Activated CD4-positive, alpha-beta T cell treated with anti-CD3 and anti-CD28 coated beads for 36 hours (primary cell): ENCODE results near the gene TBC1D1. TPM values are rescaled to one million over a fixed set of nuclear protein-coding genes. Genes with fewer than 3 reads are reported as not detected.

ENCODE experiments used
- ATAC-seq: fragments of 200-7000 bp; cut with Tn5 transposase; one replicate; pipeline ENCODE4 v1.10.0; 2021; ENCODE audit warnings: mild to moderate bottlenecking, moderate library complexity
- CTCF ChIA-PET: fragments of 350-600 bp; sonication (Branson Sonifier 250); formaldehyde crosslinking; loops from one replicate; lab custom pipeline; 2021; ENCODE audit warnings: antibody characterized with exemption; lab: Charles Lee
- POLR2A ChIA-PET: fragments of 350-600 bp; sonication (Branson Sonifier 250); formaldehyde crosslinking; loops from one replicate; lab custom pipeline; 2021; ENCODE audit warnings: antibody characterized with exemption, inconsistent platforms; lab: Charles Lee
- DNase-seq: peaks from one replicate; pipeline ENCODE4 v3.0.0-alpha.2; 2020
- H3K27ac Mint-ChIP-seq: one replicate; pipeline ENCODE4 v1.8.0; 2021; ENCODE audit warnings: mixed read lengths
- H3K27me3 Mint-ChIP-seq: one replicate; pipeline ENCODE4 v1.8.0; 2021; ENCODE audit warnings: mixed read lengths
- H3K36me3 Mint-ChIP-seq: one replicate; pipeline ENCODE4 v1.8.0; 2021; ENCODE audit warnings: low read depth, mixed read lengths
- H3K4me1 Mint-ChIP-seq: one replicate; pipeline ENCODE4 v1.8.0; 2021; ENCODE audit warnings: mixed read lengths
- H3K4me3 Mint-ChIP-seq: one replicate; pipeline ENCODE4 v1.8.0; 2021; ENCODE audit warnings: mild to moderate bottlenecking, moderate library complexity, mixed read lengths
- H3K9me3 Mint-ChIP-seq: one replicate; pipeline ENCODE4 v1.8.0; 2021; ENCODE audit warnings: low read depth, mixed read lengths
- intact Hi-C, 2 experiments: fragments of 100-400 bp; cut with DNase I in 1 of 2; cut with micrococcal nuclease in 1 of 2; formaldehyde crosslinking; loops; one replicate each; pipeline versions ENCODE4 v1.14.2 to v1.15.1; 2022 to 2024; cut with DNase I, micrococcal nuclease
- total RNA-seq, 2 experiments: library from RNA; stranded (reverse); gene quantifications; one replicate each; pipeline ENCODE4 v1.2.3, GENCODE V29; 2021

The TBC1D1 gene
- total RNA-seq, 2 experiments from 2014 or later, result 60.8 to 71.8 TPM

GRCh38 chr4:38188136-38188535 is 297.3 kb downstream of the TBC1D1 start:
- no peak for DNase-seq
- Mint-ChIP-seq H3K36me3 (no peaks in the 10 kb centered on the region), H3K27me3 (no peaks in the 10 kb centered on the region), H3K4me3 (no peak overlapping the region), H3K27ac (no peak overlapping the region), H3K9me3 (no peaks in the 10 kb centered on the region), H3K4me1 (peaks cover 6% of the 10 kb centered on the region)
- intact Hi-C loops, result no loop called here
- ChIA-PET CTCF (interaction anchor here (0.6 kb wide), 1 partner anchor 673 kb away, joined by 3 read pairs; no protein-coding TSS in a partner anchor), POLR2A (no interaction called here)
- ATAC-seq, result no peak

GRCh38 chr4:38188631-38189101 is 297.8 kb downstream of the TBC1D1 start:
- H3K4me1 Mint-ChIP-seq, result peaks cover 6% of the 10 kb centered on the region
- no peak overlapping the region for H3K27ac Mint-ChIP-seq
- H3K9me3 Mint-ChIP-seq, result no peaks in the 10 kb centered on the region
- no peak overlapping the region for H3K4me3 Mint-ChIP-seq
- DNase-seq (no peak), ATAC-seq (no peak)
- ChIA-PET CTCF (interaction anchor here (0.6 to 0.7 kb wide), 2 partner anchors 14 to 673 kb away, joined by 3 to 6 read pairs; no protein-coding TSS in a partner anchor), POLR2A (no interaction called here)
- intact Hi-C loops, result no loop called here
- no peaks in the 10 kb centered on the region for H3K36me3 Mint-ChIP-seq
- H3K27me3 Mint-ChIP-seq, result no peaks in the 10 kb centered on the region

Other genes with a start within 250 kb of the TBC1D1 start
- 1 to 10 TPM; 8.5 to 9.5 TPM for gene RELL1, start 204.7 kb upstream of the TBC1D1 start, total RNA-seq
- 10 to 100 TPM; 54.1 to 60.1 TPM for gene PGM2, start 64.4 kb upstream of the TBC1D1 start, total RNA-seq
- not detected for gene PTTG2, start 69.3 kb downstream of the TBC1D1 start, total RNA-seq